IPS-20b (cell line): ENCODE data around the gene ZNF740.

Experiments used
- H3K27ac ChIP-seq: one replicate; pipeline ENCODE4 v1.5.1; 2013; ENCODE audit warnings: low read length
- H3K27me3 ChIP-seq: 2 replicates; pipeline ENCODE4 v1.6.1; 2013; ENCODE audit warnings: mild to moderate bottlenecking, low read length, inconsistent platforms; ENCODE audit not compliant: insufficient read depth
- H3K36me3 ChIP-seq: 2 replicates; pipeline ENCODE4 v1.6.1; 2013; ENCODE audit warnings: low read depth, mild to moderate bottlenecking, inconsistent platforms, low read length, moderate library complexity; ENCODE audit not compliant: insufficient read depth
- H3K4me1 ChIP-seq: 2 replicates; pipeline ENCODE4 v1.6.1; 2013; ENCODE audit warnings: mild to moderate bottlenecking, control low read depth, inconsistent platforms, low read length, moderate library complexity; ENCODE audit not compliant: insufficient read depth
- H3K4me3 ChIP-seq: 2 replicates; pipeline ENCODE4 v1.5.1; 2013; ENCODE audit warnings: mild to moderate bottlenecking, low read length, inconsistent platforms
- H3K9ac ChIP-seq: 2 replicates; pipeline ENCODE4 v1.6.1; 2013; ENCODE audit warnings: low read depth, mild to moderate bottlenecking, inconsistent platforms, low read length, moderate library complexity
- H3K9me3 ChIP-seq: 2 replicates; pipeline ENCODE4 v1.6.1; 2013; ENCODE audit warnings: mild to moderate bottlenecking, low read depth, low read length, inconsistent platforms; ENCODE audit not compliant: insufficient read depth

ZNF740 gene

DNA sequence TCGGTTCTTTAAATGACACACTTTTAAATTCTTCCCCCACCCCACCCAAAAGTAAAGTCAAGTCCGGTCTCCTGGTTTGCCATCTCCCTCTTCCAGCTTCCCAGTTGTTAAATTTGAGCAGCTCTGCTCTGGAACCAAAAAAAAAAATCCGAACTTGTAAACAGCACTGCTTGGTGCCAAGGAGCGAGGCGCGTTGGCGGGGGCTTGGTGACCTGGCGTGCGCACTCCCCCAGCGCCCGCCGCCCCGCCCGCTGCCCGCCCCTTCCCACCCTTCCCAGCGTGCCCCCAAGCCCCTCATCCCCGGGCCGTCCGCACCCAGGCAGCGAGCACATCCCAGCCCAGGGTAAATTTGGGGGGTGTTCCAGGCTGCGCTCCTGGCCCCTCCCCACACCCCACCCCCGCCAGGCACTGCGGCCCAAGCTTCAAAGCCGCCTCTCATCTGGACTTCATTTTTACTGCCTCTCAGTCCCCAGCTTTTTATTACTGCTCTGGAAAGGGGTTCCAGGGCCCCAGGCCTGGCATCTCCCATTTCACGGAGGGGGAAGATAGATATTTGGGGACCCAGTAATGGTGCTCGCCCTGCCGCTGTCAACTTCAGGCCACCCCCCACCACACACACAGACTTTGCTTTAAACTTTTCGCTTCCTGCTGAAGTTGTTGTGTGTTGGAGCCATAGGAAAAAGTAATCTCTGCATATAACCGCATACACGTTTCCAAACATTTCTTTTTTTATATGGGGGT, 38.2 kb downstream of the ZNF740 start:
- peak overlapping the region; percentile 71 for H3K4me3 ChIP-seq
- peaks cover 18% of the 10 kb centered on the region for H3K36me3 ChIP-seq
- peaks cover 59% of the 10 kb centered on the region for H3K4me1 ChIP-seq
- no peaks in the 10 kb centered on the region for H3K9me3 ChIP-seq
- H3K9ac ChIP-seq = peak overlapping the region; percentile 71; the same call in 1 of the 2 replicates
- no peak overlapping the region for H3K27ac ChIP-seq
- H3K27me3 ChIP-seq = peaks cover 36% of the 10 kb centered on the region

DNA sequence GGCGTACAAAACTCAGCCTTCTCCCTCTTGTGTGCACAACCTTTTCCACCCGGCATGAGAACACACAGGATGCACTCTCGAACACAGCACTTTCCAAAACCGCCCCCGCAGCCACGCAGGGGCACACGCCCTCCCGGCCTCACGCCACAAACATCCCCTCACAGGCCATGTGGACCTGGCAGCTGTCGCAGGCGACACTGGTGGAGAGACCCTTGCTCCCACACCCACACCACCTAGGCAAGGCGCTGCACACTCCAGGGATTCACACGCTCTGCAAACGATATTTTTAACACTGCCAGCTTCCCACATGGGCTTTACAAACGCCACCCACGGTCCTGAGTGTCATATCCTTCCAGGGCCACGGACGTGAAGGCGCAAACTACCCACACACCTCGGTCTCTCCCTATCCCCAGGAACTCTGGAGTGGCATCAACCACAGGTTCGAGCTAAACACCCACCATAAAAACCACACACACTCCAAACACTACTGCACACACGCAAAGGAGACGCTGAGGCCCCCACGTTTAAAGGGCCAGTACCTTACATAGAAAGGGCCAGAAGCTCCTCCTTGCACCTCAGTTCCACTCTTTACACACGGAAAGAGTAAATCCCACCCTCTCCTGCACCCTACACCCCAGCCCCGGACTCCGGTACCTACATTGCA, 38.9 kb downstream of the ZNF740 start:
- peaks cover 42% of the 10 kb centered on the region for H3K27me3 ChIP-seq
- H3K36me3 ChIP-seq = peaks cover 11% of the 10 kb centered on the region
- H3K9ac ChIP-seq = peak overlapping the region; percentile 71; the same call in 1 of the 2 replicates
- H3K9me3 ChIP-seq = no peaks in the 10 kb centered on the region
- peak overlapping the region; percentile 71 for H3K4me3 ChIP-seq
- H3K27ac ChIP-seq = no peak overlapping the region
- H3K4me1 ChIP-seq = peaks cover 59% of the 10 kb centered on the region

DNA sequence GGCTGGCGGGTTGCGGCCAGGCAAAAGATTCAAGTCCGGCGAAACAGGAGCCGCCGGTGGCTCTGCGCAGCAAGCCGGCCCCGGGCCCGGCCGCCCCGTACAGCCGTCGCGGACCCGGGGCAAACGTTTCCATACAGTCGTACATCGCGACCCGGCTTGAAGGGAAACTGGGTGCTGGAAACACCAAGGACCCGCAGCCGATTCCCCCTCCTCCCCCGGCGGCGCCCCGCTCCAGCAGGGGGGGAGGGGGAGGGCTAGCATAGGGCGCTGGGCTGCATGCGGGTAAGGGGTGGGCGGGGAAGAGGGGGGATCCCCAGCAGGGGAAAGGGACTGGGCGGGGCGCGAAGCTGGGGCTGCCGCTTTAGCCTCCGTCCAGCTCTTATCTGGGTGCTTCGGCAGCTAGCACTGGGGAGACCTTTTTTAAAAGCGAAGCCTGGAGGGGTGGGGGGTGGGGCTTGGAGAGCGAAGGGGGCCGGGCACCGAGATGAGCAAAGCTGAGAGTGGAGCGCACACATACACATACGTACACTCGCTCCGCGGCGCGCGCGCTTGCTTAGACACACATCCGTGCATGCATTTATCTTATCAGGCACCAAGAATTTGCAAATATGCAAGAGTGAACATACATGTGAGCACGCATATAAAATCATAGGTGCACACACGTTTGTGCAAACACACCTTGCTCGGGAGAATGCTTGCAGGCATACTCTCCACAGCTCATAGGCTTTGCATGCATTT, 39.6 kb downstream of the ZNF740 start:
- Histone ChIP-seq H3K27me3 (peaks cover 42% of the 10 kb centered on the region), H3K4me1 (peaks cover 57% of the 10 kb centered on the region), H3K9me3 (no peaks in the 10 kb centered on the region), H3K36me3 (peaks cover 5% of the 10 kb centered on the region), H3K4me3 (peak overlapping the region; percentile 71), H3K27ac (no peak overlapping the region), H3K9ac (peak overlapping the region; percentile 71; the same call in 1 of the 2 replicates)

DNA sequence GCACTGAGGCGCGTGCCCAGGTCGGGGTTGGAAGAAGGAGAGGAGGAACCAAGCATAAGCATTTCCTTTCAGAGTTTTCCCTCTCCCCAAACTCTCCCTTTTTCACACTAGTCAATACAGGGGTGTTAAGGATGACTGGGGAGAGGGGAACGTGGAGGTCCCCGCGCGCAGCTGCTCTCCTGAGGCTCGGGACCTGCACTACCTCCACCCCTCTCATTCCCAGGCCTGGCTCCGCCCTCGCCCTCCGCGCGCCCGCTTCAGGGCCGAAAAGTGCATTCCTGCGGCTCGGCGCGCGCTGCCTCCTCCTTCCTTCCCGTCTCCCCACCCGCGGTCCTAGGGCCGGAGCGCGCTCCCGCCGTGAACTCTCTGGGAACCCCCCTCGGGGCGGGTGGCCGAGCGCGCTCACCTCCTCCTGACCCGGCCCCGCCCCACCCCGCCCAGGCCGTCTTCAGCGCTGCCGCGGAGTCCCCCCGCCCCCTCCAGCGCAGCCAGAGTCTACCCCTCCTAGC, 40.2 kb downstream of the ZNF740 start:
- H3K27ac ChIP-seq = no peak overlapping the region
- no peaks in the 10 kb centered on the region for H3K36me3 ChIP-seq
- no peaks in the 10 kb centered on the region for H3K9me3 ChIP-seq
- peak overlapping the region; percentile 84 for H3K4me3 ChIP-seq
- H3K27me3 ChIP-seq = peaks cover 42% of the 10 kb centered on the region
- H3K4me1 ChIP-seq = peaks cover 57% of the 10 kb centered on the region
- peak overlapping the region; percentile 77; the same call in 1 of the 2 replicates for H3K9ac ChIP-seq

DNA sequence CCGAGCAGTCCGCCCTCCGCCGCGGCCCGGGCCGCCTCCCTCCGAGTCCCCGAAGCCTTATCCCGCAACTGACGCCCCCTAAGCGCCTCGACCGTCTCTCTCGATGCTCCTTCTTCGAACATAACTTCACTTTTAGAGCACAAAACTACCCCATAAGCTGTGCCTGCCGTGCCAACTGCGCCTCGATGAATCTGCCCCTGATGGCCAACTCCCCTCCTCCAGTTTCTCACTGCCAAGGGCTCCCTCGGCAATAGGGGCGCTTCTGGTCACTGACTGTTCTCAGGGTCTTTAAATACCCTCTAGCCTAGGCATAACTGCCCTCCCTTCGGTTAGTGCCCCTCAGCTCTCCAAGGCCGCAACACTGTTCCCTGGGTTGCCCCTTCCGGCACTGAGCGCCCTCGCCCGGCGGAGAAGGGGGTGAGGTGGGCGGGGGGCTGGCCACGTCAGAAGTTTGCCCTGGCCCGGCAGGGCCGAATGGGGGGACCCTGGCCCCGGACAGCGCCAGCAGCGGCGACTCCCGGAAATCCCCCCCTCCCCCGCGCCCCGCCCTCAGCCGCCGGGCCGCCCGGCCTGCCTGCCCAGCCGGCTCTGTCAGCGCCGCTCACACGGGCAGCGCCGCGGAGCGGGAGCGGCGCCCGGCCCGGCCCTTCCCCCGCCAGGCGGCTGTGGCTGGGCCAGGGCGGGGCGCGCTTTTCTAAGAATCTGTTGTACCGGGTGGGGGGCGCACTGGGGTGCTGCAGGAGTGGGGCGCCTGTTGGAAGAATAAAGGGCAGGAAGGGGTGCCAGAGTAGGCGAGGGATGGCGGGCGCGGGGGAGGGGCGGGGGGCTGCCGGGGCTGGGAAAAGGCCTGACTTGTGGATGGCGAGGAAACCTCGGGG, 40.9 kb downstream of the ZNF740 start:
- Histone ChIP-seq H3K9ac (peak overlapping the region; percentile 77; the same call in 1 of the 2 replicates), H3K27ac (no peak overlapping the region), H3K36me3 (no peaks in the 10 kb centered on the region), H3K9me3 (no peaks in the 10 kb centered on the region), H3K27me3 (peaks cover 42% of the 10 kb centered on the region), H3K4me1 (peaks cover 51% of the 10 kb centered on the region), H3K4me3 (peak overlapping the region; percentile 84)

DNA sequence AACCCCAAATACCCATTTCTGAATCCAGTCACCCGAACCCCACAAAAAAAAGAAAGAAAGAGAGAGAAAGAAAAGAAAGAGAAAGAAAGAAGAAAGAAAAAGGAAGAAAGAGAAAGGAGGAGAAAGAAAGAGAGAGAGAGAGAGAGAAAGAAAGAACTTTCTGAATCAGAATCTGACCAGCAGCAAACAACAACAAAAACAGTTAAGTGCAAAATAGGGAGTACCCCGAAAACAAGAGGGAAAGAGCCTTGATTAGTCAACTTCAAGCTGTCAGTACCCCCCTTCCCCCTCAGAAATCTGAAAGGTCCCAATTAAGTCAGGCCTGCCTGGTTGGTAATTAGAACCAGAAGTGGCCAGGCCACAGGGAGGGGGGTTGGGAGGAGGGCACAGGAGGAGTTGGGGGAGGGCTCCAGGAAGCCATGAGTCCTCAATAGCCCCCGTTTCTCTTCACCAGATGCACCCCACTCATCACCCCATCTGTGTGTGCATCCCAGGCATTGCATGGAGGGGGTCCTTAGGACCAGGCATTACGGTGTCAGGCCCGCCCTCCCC, 41.7 kb downstream of the ZNF740 start:
- H3K4me1 ChIP-seq = peaks cover 48% of the 10 kb centered on the region
- H3K36me3 ChIP-seq = no peaks in the 10 kb centered on the region
- H3K9me3 ChIP-seq = no peaks in the 10 kb centered on the region
- H3K27me3 ChIP-seq = peaks cover 39% of the 10 kb centered on the region
- H3K9ac ChIP-seq = peak overlapping the region; percentile 54; the same call in 1 of the 2 replicates
- peak overlapping the region; percentile 84 for H3K4me3 ChIP-seq
- H3K27ac ChIP-seq = no peak overlapping the region

DNA sequence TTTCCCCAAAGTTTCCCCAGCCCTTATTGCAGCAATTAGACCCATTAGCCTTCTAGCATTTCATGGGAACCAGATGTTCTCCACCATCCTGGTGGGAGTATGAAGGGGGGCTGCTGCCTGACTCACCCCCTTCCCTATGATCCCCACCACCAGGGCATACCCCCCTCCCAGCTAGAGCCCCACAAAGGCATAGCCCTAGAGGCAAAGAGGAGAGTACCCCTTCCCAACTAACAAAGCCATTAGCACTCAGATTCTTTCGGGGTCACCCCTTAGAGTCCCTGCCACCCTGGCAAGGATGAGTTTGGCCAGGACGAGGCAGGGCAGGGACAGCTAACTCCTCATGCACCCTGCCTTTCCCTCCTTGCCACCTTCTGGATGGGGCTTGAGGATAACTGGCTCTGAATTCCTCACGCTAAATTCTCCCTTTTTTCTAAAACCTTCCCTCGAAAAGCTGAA, 42.3 kb downstream of the ZNF740 start:
- Histone ChIP-seq H3K9ac (peak overlapping the region; percentile 2; the same call in 1 of the 2 replicates), H3K4me3 (peak overlapping the region; percentile 84; the same call in 1 of the 2 replicates), H3K27ac (no peak overlapping the region), H3K9me3 (no peaks in the 10 kb centered on the region), H3K36me3 (no peaks in the 10 kb centered on the region), H3K4me1 (peaks cover 46% of the 10 kb centered on the region), H3K27me3 (peaks cover 35% of the 10 kb centered on the region)

DNA sequence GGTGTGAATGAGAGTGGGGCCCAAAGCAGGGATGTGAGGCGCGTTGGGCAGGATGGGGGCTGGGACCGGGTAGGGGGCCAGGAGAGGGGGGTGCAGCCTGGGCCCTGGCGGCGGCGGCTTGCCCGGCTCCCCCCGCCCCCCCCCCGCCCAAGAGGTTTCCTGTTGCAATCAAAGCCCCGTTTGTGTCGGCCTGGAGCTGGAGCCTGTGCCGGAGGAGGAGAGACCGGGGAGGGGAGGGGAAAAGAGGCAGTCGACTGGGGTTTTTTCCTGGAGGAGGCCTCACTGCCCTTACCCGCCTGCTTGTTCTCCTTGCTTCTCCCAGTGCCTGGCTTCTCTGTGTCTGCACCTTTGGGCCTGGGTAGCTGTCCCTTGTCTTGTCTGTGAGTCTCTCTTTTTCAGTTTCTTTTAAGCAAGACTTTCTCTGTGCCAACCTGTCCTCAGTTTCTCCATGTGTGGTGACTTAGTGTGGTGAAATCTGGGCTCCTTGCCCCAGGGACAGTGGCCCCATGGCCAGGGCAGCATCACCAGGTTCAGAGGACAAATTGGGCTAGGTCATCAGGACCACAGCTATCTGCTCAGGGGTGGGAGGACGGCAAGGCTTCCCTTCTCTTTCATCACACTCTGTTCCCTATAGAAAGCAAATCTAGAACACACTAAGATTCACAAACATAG, 43.0 kb downstream of the ZNF740 start:
- Histone ChIP-seq H3K9ac (peak overlapping the region; percentile 54; the same call in 1 of the 2 replicates), H3K4me3 (peak overlapping the region; percentile 48), H3K9me3 (no peaks in the 10 kb centered on the region), H3K36me3 (no peaks in the 10 kb centered on the region), H3K27me3 (peaks cover 28% of the 10 kb centered on the region), H3K27ac (no peak overlapping the region), H3K4me1 (peaks cover 39% of the 10 kb centered on the region)

DNA sequence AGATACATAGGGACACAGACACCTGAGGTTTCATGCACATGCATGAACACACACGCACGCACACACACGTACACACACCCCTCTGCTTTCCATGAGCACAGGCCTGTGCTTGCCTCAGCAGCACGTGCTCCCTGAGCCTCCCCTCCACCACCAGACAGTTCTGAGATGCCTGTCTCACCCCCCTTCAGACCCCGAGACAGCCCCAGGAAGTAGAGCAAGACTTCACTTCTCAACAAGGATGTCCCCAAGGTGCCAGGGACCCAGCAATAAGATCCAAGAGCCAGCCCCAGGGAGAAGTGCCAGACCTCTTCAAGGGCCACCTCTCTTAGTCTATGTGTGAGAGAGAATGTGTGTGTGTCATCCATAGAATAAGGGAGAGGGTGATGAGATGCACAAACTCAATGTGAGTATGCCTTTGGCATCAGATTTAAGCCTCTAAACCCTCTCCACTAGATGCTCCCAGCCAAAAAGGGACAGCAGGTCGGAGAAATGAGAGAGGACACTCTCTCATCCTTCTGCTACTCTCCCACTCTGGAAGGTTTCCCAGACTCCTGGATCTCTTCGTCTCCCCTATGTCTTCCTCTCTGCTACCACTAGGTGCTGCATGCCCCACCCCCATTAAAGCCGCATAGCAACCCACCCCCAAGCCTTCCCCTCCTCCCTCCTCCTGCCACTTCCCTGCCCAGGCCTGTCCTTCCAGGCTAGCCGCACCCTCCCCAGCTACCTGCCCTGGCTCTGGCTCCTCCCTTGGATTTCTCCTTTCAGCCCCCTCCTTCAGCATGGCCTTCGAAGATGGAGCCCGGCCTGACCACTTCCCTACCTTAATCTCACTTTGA, 43.8 kb downstream of the ZNF740 start:
- Histone ChIP-seq H3K9ac (peak overlapping the region; percentile 54; the same call in 1 of the 2 replicates), H3K4me3 (peak overlapping the region; percentile 48; the same call in 1 of the 2 replicates), H3K36me3 (no peaks in the 10 kb centered on the region)

More for the DNA sequence above, 43.8 kb downstream of the ZNF740 start:
- H3K27me3 ChIP-seq = peaks cover 22% of the 10 kb centered on the region
- H3K27ac ChIP-seq = peak overlapping the region; percentile 10
- H3K4me1 ChIP-seq = peaks cover 40% of the 10 kb centered on the region
- no peaks in the 10 kb centered on the region for H3K9me3 ChIP-seq
